GM12875 (cell line): Measurements from ENCODE around the gene BAZ1A.

Source experiments
- H3K4me3 ChIP-seq: one replicate; pipeline ENCODE4 v1.5.1; 2011; ENCODE audit warnings: low read depth, low read length, control low read depth
- CTCF ChIP-seq: IDR thresholded peaks from 2 replicates; pipeline ENCODE4 v1.5.1; 2011; ENCODE audit warnings: low read depth, mild to moderate bottlenecking, control low read depth, inconsistent platforms, low read length, moderate library complexity, borderline replicate concordance; ENCODE audit not compliant: insufficient read depth

BAZ1A gene

GRCh38 chr14:34872822-34873588, 2.2 kb downstream of the BAZ1A start:
- H3K4me3 ChIP-seq: peak overlapping the region; percentile 52
- TF ChIP-seq CTCF: no peak

GRCh38 chr14:34867199-34867598, 8.0 kb downstream of the BAZ1A start:
- no peak for TF ChIP-seq CTCF

GRCh38 chr14:34865889-34866574, 9.1 kb downstream of the BAZ1A start:
- no peak overlapping the region for H3K4me3 ChIP-seq
- no peak for TF ChIP-seq CTCF

More at GRCh38 chr14:34867199-34867598, 8.0 kb downstream of the BAZ1A start:
- H3K4me3 ChIP-seq: no peak overlapping the region

- H3K4me3 ChIP-seq: no peak overlapping the region
- TF ChIP-seq CTCF: no peak
Measured at GRCh38 chr14:34863844-34864243, 11.3 kb downstream of the BAZ1A start.

GRCh38 chr14:34858765-34859164, 16.4 kb downstream of the BAZ1A start:
- no peak for TF ChIP-seq CTCF

GRCh38 chr14:34857689-34858449, 17.3 kb downstream of the BAZ1A start:
- no peak overlapping the region for H3K4me3 ChIP-seq
- no peak for TF ChIP-seq CTCF

More at GRCh38 chr14:34858765-34859164, 16.4 kb downstream of the BAZ1A start:
- H3K4me3 ChIP-seq: no peak overlapping the region

- no peak overlapping the region for H3K4me3 ChIP-seq
- no peak for TF ChIP-seq CTCF
Measured at GRCh38 chr14:34853041-34853440, 22.1 kb downstream of the BAZ1A start.
